Tongue (tissue), 2 donors: ENCODE results near the gene STK32C. TPM values are rescaled to one million over a fixed set of nuclear protein-coding genes. Genes with fewer than 3 reads are reported as not detected.
A peak's percentile ranks its signal among the peaks of the same experiment; 100 is the strongest.

Experiments
- DNase-seq: peaks from one replicate; pipeline ENCODE4 v3.0.0-alpha.2; 2015
- total RNA-seq: library from RNA; depleted of rRNA; stranded (reverse); fragments of >200 nt; gene quantifications from one replicate; pipeline ENCODE4 v1.2.3, GENCODE V29; 2014

Gene STK32C
- total RNA-seq, 1 donor from 2014 or later, result 7.8 TPM

GRCh38 chr10:132197271-132198067 is 110.3 kb downstream of the STK32C start:
- DNase-seq, result no peak

- no peak for DNase-seq
Measured at GRCh38 chr10:132196178-132197113, 111.3 kb downstream of the STK32C start.

- no peak for DNase-seq
Measured at GRCh38 chr10:132195366-132196075, 112.2 kb downstream of the STK32C start.

GRCh38 chr10:132194726-132195125 is 113.0 kb downstream of the STK32C start:
- no peak for DNase-seq

- no peak for DNase-seq
Measured at GRCh38 chr10:132193907-132194552, 113.7 kb downstream of the STK32C start.

GRCh38 chr10:132192991-132193665 is 114.6 kb downstream of the STK32C start:
- DNase-seq, result peak; percentile 79

- no peak for DNase-seq
Measured at GRCh38 chr10:132192076-132192975, 115.4 kb downstream of the STK32C start.

- DNase-seq, result no peak
Measured at GRCh38 chr10:132189810-132190422, 117.8 kb downstream of the STK32C start.

- no peak for DNase-seq
Measured at GRCh38 chr10:132189016-132189415, 118.7 kb downstream of the STK32C start.

GRCh38 chr10:132188331-132188730 is 119.4 kb downstream of the STK32C start:
- DNase-seq, result no peak

GRCh38 chr10:132187430-132188138 is 120.2 kb downstream of the STK32C start:
- DNase-seq, result no peak

GRCh38 chr10:132186488-132187429 is 121.0 kb downstream of the STK32C start, which contains the start of gene DPYSL4:
Gene DPYSL4 (plus strand): TSS chr10:132186948. CDS start chr10:132187064, 116 bp downstream.
- DNase-seq, result no peak

- peak; percentile 72 for DNase-seq
Measured at GRCh38 chr10:132185601-132186487, 121.9 kb downstream of the STK32C start.

GRCh38 chr10:132184816-132185593 is 122.7 kb downstream of the STK32C start:
- DNase-seq, result no peak

GRCh38 chr10:132183046-132183445 is 124.7 kb downstream of the STK32C start:
- DNase-seq, result no peak

GRCh38 chr10:132182591-132182990 is 125.2 kb downstream of the STK32C start:
- no peak for DNase-seq
